WTC11 (cell line): ENCODE results near the gene ADCY2. TPM values are rescaled to one million over a fixed set of nuclear protein-coding genes. Genes with fewer than 3 reads are reported as not detected.

ENCODE experiments used
- ATAC-seq: fragments of 200-7000 bp; cut with Tn5 transposase; 2 replicates; pipeline ENCODE4 v1.10.0; 2021; ENCODE audit warnings: mild to moderate bottlenecking, moderate library complexity
- CTCF ChIA-PET: fragments of 300-600 bp; sonication (Branson Sonifier 250); formaldehyde crosslinking; loops from one replicate; lab custom pipeline; 2021; ENCODE audit warnings: antibody characterized with exemption; lab: Charles Lee
- POLR2A ChIA-PET: fragments of 350-600 bp; sonication (Branson Sonifier 250); formaldehyde crosslinking; loops from one replicate; lab custom pipeline; 2021; ENCODE audit warnings: antibody characterized with exemption; lab: Charles Lee
- DNase-seq: peaks from one replicate; pipeline ENCODE4 v3.0.0; 2021; ENCODE audit warnings: low spot score
- H3K27ac Mint-ChIP-seq: 2 replicates; pipeline ENCODE4 v1.8.0; 2021; ENCODE audit warnings: mixed read lengths
- H3K27me3 Mint-ChIP-seq: 2 replicates; pipeline ENCODE4 v1.8.0; 2021; ENCODE audit warnings: low read depth, mild to moderate bottlenecking, moderate library complexity, mixed read lengths
- H3K36me3 Mint-ChIP-seq: 2 replicates; pipeline ENCODE4 v1.8.0; 2021; ENCODE audit warnings: mixed read lengths
- H3K4me1 Mint-ChIP-seq: 2 replicates; pipeline ENCODE4 v1.8.0; 2022; ENCODE audit warnings: mixed read lengths
- H3K4me3 Mint-ChIP-seq: 2 replicates; pipeline ENCODE4 v1.8.0; 2021; ENCODE audit warnings: mild to moderate bottlenecking, moderate library complexity, mixed read lengths
- H3K9me3 Mint-ChIP-seq: 2 replicates; pipeline ENCODE4 v1.8.0; 2021; ENCODE audit warnings: mixed read lengths
- E2F5 ChIP-seq: sonication (generic); formaldehyde crosslinking; IDR thresholded peaks from 2 replicates; pipeline ENCODE4 v1.8.1; 2022; ENCODE audit warnings: mild to moderate bottlenecking, moderate library complexity, missing genetic modification reagents
- EMX1 ChIP-seq: fragments of 250-450 bp; sonication (Bioruptor Pico); IDR thresholded peaks from 2 replicates; pipeline ENCODE4 v1.8.0; 2021; ENCODE audit warnings: mild to moderate bottlenecking
- ESRRA ChIP-seq: sonication (generic); formaldehyde crosslinking; IDR thresholded peaks from 2 replicates; pipeline ENCODE4 v1.8.1; 2022; ENCODE audit warnings: mild to moderate bottlenecking, missing genetic modification reagents, borderline replicate concordance
- FOXP1 ChIP-seq: sonication (generic); formaldehyde crosslinking; IDR thresholded peaks from 2 replicates; pipeline ENCODE4 v1.8.0; 2022; ENCODE audit warnings: missing genetic modification reagents, mild to moderate bottlenecking, moderate library complexity, borderline replicate concordance
- IRF1 ChIP-seq: sonication (generic); formaldehyde crosslinking; IDR thresholded peaks from 2 replicates; pipeline ENCODE4 v1.8.0; 2023; ENCODE audit warnings: missing genetic modification reagents
- NFE2L1 ChIP-seq: sonication (generic); formaldehyde crosslinking; IDR thresholded peaks from 2 replicates; pipeline ENCODE4 v1.8.1; 2023; ENCODE audit warnings: missing genetic modification reagents
- NR2C2 ChIP-seq: sonication (generic); formaldehyde crosslinking; IDR thresholded peaks from 2 replicates; pipeline ENCODE4 v1.8.0; 2022; ENCODE audit warnings: mild to moderate bottlenecking, missing genetic modification reagents
- OVOL2 ChIP-seq: fragments of 250-450 bp; sonication (Bioruptor Pico); IDR thresholded peaks from 2 replicates; pipeline ENCODE4 v1.9.0; 2021; ENCODE audit warnings: mild to moderate bottlenecking, borderline replicate concordance
- SMAD4 ChIP-seq: sonication (generic); formaldehyde crosslinking; IDR thresholded peaks from 2 replicates; pipeline ENCODE4 v1.8.0; 2022; ENCODE audit warnings: mild to moderate bottlenecking, missing genetic modification reagents
- SOX15 ChIP-seq: fragments of 250-450 bp; sonication (Bioruptor Pico); IDR thresholded peaks from 2 replicates; pipeline ENCODE4 v1.9.0; 2021; ENCODE audit warnings: mild to moderate bottlenecking
- TEAD1 ChIP-seq: sonication (generic); formaldehyde crosslinking; IDR thresholded peaks from 2 replicates; pipeline ENCODE4 v1.8.0; 2022; ENCODE audit warnings: mild to moderate bottlenecking, missing genetic modification reagents
- USF1 ChIP-seq: sonication (generic); formaldehyde crosslinking; IDR thresholded peaks from 2 replicates; pipeline ENCODE4 v1.8.0; 2022; ENCODE audit warnings: mild to moderate bottlenecking, missing genetic modification reagents
- ZBTB43 ChIP-seq: sonication (generic); formaldehyde crosslinking; IDR thresholded peaks from 2 replicates; pipeline ENCODE4 v1.8.1; 2023; ENCODE audit warnings: mild to moderate bottlenecking, missing genetic modification reagents
- ZNF121 ChIP-seq: sonication (generic); formaldehyde crosslinking; IDR thresholded peaks from 2 replicates; pipeline ENCODE4 v1.8.0; 2023; ENCODE audit warnings: missing genetic modification reagents
- ZNF232 ChIP-seq: sonication (generic); formaldehyde crosslinking; IDR thresholded peaks from 2 replicates; pipeline ENCODE4 v1.8.0; 2022; ENCODE audit warnings: mild to moderate bottlenecking, missing genetic modification reagents
- ZNF263 ChIP-seq: sonication (generic); formaldehyde crosslinking; IDR thresholded peaks from 2 replicates; pipeline ENCODE4 v1.8.1; 2022; ENCODE audit warnings: low read depth, mild to moderate bottlenecking, moderate library complexity, missing genetic modification reagents
- ZNF423 ChIP-seq: fragments of 250-450 bp; sonication (Bioruptor Pico); IDR thresholded peaks from 2 replicates; pipeline ENCODE4 v2.1.2; 2022; ENCODE audit warnings: mild to moderate bottlenecking, moderate library complexity
- total RNA-seq: library from RNA; stranded (reverse); gene quantifications from 3 replicates; pipeline ENCODE4 v1.2.3, GENCODE V29; 2021
- TF ChIP-seq, protein P1 (sequence below): fragments of 250-450 bp; sonication (Bioruptor Pico); IDR thresholded peaks from 2 replicates; pipeline ENCODE4 v1.9.0; 2021; ENCODE audit warnings: mild to moderate bottlenecking, borderline replicate concordance
- TF ChIP-seq, protein P2 (sequence below): fragments of 250-450 bp; sonication (Bioruptor Pico); IDR thresholded peaks from 2 replicates; pipeline ENCODE4 v1.9.0; 2021; ENCODE audit warnings: mild to moderate bottlenecking
- TF ChIP-seq, protein P3 (sequence below): sonication (generic); formaldehyde crosslinking; conservative IDR thresholded peaks from 2 replicates; pipeline ENCODE4 v1.8.1; 2022; ENCODE audit warnings: mild to moderate bottlenecking, missing genetic modification reagents

Gene ADCY2
- total RNA-seq, 1 experiment from 2014 or later = 142 TPM

DNA sequence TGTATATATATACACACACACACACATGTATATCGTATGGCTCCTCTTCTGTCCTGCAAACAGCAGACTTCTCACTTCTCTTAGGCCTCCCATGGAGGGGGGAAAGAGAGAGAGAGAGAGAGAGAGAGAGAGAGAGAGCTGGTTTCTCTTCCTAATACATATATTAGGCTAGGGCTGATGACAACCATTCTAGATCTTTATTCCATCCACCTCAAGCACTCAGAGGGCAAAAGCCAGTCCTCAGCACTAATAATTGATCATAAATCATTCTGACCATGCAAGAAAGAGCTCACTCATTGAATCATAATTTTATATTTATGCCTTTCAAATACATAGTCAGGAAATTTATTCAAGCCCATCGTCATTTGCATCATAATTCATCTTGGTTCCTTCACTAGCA, 408.0 kb downstream of the ADCY2 start:
- no peak for DNase-seq
- ATAC-seq = no peak
- Mint-ChIP-seq H3K27me3 (no peaks in the 10 kb centered on the region), H3K27ac (no peak overlapping the region), H3K4me3 (no peak overlapping the region), H3K4me1 (no peaks in the 10 kb centered on the region), H3K36me3 (peaks cover 73% of the 10 kb centered on the region), H3K9me3 (no peaks in the 10 kb centered on the region)
- ChIA-PET POLR2A (no interaction called here), CTCF (interaction anchor here (0.6 to 1.9 kb wide), 4 partner anchors 12 to 49 kb away, joined by 3 to 10 read pairs (median 4); no protein-coding TSS in a partner anchor)
- no peak for TF ChIP-seq ZBTB43
- TF ChIP-seq, protein P1, sequence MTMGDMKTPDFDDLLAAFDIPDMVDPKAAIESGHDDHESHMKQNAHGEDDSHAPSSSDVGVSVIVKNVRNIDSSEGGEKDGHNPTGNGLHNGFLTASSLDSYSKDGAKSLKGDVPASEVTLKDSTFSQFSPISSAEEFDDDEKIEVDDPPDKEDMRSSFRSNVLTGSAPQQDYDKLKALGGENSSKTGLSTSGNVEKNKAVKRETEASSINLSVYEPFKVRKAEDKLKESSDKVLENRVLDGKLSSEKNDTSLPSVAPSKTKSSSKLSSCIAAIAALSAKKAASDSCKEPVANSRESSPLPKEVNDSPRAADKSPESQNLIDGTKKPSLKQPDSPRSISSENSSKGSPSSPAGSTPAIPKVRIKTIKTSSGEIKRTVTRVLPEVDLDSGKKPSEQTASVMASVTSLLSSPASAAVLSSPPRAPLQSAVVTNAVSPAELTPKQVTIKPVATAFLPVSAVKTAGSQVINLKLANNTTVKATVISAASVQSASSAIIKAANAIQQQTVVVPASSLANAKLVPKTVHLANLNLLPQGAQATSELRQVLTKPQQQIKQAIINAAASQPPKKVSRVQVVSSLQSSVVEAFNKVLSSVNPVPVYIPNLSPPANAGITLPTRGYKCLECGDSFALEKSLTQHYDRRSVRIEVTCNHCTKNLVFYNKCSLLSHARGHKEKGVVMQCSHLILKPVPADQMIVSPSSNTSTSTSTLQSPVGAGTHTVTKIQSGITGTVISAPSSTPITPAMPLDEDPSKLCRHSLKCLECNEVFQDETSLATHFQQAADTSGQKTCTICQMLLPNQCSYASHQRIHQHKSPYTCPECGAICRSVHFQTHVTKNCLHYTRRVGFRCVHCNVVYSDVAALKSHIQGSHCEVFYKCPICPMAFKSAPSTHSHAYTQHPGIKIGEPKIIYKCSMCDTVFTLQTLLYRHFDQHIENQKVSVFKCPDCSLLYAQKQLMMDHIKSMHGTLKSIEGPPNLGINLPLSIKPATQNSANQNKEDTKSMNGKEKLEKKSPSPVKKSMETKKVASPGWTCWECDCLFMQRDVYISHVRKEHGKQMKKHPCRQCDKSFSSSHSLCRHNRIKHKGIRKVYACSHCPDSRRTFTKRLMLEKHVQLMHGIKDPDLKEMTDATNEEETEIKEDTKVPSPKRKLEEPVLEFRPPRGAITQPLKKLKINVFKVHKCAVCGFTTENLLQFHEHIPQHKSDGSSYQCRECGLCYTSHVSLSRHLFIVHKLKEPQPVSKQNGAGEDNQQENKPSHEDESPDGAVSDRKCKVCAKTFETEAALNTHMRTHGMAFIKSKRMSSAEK (CRISPR knock-in tag) = no peak
- TF ChIP-seq ESRRA (CRISPR knock-in tag) = no peak
- TF ChIP-seq NR2C2 (CRISPR knock-in tag) = no peak
- TF ChIP-seq ZNF423 = no peak
- no peak for TF ChIP-seq TEAD1 (CRISPR knock-in tag)
- TF ChIP-seq E2F5 = no peak
- no peak for TF ChIP-seq ZNF121 (CRISPR knock-in tag)
- TF ChIP-seq ZNF232 (CRISPR knock-in tag) = no peak
- TF ChIP-seq OVOL2 (CRISPR knock-in tag) = no peak
- no peak for TF ChIP-seq USF1 (CRISPR knock-in tag)
- TF ChIP-seq NFE2L1 (CRISPR knock-in tag) = no peak
- TF ChIP-seq FOXP1 (CRISPR knock-in tag) = no peak

- DNase-seq = no peak
- POLR2A ChIA-PET = no interaction called here
- Mint-ChIP-seq H3K9me3 (no peaks in the 10 kb centered on the region), H3K4me3 (no peak overlapping the region), H3K36me3 (peaks cover 69% of the 10 kb centered on the region), H3K27me3 (no peaks in the 10 kb centered on the region), H3K4me1 (no peaks in the 10 kb centered on the region), H3K27ac (no peak overlapping the region)
- peak; percentile 34 for ATAC-seq
- CTCF ChIA-PET = interaction anchor here (0.7 to 1.9 kb wide), 3 partner anchors 11 to 986 kb away, joined by 3 to 10 read pairs (median 5); no protein-coding TSS in a partner anchor
- TF ChIP-seq, protein P2, sequence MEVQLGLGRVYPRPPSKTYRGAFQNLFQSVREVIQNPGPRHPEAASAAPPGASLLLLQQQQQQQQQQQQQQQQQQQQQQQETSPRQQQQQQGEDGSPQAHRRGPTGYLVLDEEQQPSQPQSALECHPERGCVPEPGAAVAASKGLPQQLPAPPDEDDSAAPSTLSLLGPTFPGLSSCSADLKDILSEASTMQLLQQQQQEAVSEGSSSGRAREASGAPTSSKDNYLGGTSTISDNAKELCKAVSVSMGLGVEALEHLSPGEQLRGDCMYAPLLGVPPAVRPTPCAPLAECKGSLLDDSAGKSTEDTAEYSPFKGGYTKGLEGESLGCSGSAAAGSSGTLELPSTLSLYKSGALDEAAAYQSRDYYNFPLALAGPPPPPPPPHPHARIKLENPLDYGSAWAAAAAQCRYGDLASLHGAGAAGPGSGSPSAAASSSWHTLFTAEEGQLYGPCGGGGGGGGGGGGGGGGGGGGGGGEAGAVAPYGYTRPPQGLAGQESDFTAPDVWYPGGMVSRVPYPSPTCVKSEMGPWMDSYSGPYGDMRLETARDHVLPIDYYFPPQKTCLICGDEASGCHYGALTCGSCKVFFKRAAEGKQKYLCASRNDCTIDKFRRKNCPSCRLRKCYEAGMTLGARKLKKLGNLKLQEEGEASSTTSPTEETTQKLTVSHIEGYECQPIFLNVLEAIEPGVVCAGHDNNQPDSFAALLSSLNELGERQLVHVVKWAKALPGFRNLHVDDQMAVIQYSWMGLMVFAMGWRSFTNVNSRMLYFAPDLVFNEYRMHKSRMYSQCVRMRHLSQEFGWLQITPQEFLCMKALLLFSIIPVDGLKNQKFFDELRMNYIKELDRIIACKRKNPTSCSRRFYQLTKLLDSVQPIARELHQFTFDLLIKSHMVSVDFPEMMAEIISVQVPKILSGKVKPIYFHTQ (CRISPR knock-in tag) = no peak
- TF ChIP-seq IRF1 (CRISPR knock-in tag) (no peak), TEAD1 (CRISPR knock-in tag) (no peak), OVOL2 (CRISPR knock-in tag) (no peak), EMX1 (CRISPR knock-in tag) (no peak), SOX15 (CRISPR knock-in tag) (no peak), SMAD4 (CRISPR knock-in tag) (no peak), ZNF263 (no peak)
- TF ChIP-seq, protein P3, sequence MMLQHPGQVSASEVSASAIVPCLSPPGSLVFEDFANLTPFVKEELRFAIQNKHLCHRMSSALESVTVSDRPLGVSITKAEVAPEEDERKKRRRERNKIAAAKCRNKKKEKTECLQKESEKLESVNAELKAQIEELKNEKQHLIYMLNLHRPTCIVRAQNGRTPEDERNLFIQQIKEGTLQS (CRISPR knock-in tag) = no peak
- TF ChIP-seq, protein P1 (CRISPR knock-in tag) = no peak
Measured at GRCh38 chr5:7805379-7805778, 409.4 kb downstream of the ADCY2 start.
